HG03135 (cell line): ENCODE measurements around the gene FOSL2.

ENCODE experiments used
- ATAC-seq: cut with Tn5 transposase; IDR thresholded peaks from one replicate; pipeline ENCODE4 v1.9.1; 2021; ENCODE audit warnings: mild to moderate bottlenecking, moderate library complexity; ENCODE audit not compliant: unreplicated experiment

FOSL2 gene

DNA sequence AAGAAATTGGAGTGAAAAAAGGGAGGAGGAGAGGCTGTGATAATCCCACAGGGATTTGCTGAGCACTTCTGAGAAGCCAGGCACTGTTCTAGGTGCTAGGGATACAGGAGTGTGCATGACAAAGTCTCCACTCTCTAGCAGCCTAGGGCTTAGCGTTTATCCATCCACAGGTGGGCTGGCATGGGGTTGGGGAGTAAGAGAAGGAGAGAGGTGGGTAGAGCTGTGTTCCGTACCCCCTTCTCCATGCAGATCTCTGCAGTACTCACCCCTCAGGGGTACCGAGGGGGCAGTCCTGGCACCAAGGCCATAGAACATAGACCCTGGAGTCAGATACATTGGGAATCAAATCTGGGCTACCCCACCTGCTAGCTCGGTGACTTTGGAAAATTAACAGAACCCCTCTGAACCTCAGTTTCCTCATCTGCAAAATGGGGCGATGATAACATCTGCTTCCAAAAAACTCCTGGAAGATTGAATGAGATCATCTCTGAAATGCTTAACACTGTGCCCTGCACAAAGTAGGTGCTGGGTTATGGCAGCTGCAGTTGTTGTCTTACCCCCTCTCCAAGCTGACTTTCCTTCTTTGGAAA is 18.6 kb downstream of the FOSL2 start:
- ATAC-seq = no peak

DNA sequence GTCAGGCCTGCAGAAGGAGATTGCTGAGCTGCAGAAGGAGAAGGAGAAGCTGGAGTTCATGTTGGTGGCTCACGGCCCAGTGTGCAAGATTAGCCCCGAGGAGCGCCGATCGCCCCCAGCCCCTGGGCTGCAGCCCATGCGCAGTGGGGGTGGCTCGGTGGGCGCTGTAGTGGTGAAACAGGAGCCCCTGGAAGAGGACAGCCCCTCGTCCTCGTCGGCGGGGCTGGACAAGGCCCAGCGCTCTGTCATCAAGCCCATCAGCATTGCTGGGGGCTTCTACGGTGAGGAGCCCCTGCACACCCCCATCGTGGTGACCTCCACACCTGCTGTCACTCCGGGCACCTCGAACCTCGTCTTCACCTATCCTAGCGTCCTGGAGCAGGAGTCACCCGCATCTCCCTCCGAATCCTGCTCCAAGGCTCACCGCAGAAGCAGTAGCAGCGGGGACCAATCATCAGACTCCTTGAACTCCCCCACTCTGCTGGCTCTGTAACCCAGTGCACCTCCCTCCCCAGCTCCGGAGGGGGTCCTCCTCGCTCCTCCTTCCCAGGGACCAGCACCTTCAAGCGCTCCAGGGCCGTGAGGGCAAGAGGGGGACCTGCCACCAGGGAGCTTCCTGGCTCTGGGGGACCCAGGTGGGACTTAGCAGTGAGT is 19.4 kb downstream of the FOSL2 start:
- no peak for ATAC-seq

GRCh38 chr2:28412625-28413151 is 20.0 kb downstream of the FOSL2 start:
- ATAC-seq = no peak

DNA sequence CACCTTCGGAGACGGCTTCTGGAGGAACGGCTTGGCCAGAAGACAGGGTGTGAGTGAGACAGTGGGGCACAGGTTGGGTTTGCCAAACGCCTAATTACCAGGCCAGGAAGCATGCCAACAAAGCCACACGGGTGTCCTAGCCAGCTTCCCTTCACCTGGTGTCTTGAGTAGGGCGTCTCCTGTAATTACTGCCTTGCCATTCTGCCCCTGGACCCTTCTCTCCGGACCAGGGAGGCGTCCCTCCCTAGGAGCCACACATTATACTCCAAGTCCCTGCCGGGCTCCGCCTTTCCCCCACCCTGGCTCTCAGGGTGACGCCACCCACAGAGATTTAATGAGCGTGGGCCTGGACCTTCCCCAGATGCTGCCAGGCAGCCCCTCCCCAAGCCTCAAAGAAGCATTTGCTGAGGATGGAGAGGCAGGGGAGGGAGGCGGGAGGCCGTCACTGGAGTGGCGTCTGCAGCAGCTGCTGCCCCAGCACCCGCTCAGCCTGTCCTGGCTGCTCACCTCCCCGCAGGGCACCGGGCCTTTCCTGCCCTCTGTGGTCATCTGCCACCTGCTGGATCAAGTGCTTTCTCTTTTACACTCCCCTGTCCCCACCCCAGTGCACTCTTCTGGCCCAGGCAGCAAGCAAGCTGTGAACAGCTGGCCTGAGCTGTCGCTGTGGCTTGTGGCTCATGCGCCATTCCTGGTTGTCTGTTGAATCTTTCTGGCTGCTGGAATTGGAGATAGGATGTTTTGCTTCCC is 20.7 kb downstream of the FOSL2 start:
- ATAC-seq = no peak

DNA sequence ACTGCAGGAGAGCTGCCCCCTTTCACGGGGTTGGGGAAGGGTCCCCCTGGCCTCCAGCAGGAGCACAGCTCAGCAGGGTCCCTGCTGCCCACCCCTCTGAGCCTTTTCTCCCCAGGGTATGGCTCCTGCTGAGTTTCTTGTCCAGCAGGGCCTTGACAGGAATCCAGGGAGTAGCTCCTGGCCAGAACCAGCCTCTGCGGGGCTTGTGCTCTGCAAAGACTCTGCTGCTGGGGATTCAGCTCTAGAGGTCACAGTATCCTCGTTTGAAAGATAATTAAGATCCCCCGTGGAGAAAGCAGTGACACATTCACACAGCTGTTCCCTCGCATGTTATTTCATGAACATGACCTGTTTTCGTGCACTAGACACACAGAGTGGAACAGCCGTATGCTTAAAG is 21.2 kb downstream of the FOSL2 start:
- ATAC-seq = no peak

GRCh38 chr2:28414583-28414982 is 21.9 kb downstream of the FOSL2 start:
- no peak for ATAC-seq

DNA sequence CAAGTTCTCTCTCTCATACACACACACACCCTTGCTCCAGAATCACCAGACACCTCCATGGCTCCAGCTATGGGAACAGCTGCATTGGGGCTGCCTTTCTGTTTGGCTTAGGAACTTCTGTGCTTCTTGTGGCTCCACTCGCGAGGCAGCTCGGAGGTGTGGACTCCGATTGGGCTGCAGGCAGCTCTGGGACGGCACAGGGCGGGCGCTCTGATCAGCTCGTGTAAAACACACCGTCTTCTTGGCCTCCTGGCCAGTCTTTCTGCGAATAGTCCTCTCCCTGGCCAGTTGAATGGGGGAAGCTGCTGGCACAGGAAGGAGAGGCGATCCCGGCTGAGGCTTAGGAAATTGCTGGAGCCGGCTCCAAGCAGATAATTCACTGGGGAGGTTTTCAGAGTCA is 22.4 kb downstream of the FOSL2 start:
- no peak for ATAC-seq

GRCh38 chr2:28415715-28416114 is 23.1 kb downstream of the FOSL2 start:
- no peak for ATAC-seq

GRCh38 chr2:28419003-28419402 is 26.3 kb downstream of the FOSL2 start:
- ATAC-seq = no peak

GRCh38 chr2:28419443-28420270 is 27.0 kb downstream of the FOSL2 start:
- ATAC-seq = no peak

DNA sequence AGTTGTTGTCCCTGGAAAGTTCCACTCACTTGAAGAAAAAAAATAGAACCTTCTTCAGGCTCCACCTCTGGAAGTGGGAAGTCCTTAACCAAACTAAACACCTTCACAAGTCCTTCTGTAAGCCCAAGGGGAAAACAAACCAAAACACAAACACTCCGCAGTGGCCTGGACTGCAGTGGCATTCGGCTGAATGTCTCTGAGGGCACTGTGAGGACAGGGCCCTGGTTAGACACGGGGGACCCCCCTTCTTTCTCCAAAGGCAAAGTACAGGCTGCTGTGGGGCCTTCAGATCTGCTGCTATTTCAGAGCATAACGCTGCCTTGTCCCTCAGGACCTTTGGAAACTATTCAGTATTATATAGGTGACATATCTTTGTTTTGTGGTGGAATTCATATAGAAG is 28.1 kb downstream of the FOSL2 start:
- no peak for ATAC-seq

- no peak for ATAC-seq
Measured at GRCh38 chr2:28422908-28423741, 30.5 kb downstream of the FOSL2 start.

- ATAC-seq = no peak
Measured at GRCh38 chr2:28423856-28424605, 31.4 kb downstream of the FOSL2 start.

DNA sequence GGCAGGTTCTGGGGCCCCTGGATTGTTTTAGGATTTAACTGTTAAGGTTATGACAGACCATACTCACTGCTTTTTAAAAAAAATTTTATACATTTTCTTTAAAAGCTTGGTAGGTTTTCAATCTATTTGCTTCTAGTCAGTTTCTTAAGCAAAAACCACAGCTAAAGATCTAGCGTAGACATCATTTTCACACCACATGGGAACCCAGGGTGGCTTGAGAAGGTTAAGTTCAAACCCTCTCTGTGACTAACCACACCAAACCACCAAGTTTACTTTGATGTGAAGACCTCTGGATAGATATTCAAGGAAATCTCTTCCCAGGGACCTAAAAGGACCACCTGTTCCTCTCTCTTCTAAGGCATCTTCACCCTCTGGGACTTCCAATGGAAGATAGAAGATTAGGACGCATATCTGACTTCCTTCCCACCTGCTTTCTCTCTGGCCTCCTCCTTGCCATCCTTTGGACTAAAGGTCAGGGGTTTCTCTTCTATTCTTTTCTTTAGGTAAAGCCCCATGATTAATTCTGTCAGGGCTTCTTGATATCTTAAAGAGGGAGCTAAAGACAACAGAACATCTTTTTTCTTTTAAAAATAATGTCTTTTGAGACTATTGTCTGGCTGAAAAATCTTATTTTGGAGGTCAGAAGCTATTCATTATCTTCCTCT is 32.3 kb downstream of the FOSL2 start:
- no peak for ATAC-seq

DNA sequence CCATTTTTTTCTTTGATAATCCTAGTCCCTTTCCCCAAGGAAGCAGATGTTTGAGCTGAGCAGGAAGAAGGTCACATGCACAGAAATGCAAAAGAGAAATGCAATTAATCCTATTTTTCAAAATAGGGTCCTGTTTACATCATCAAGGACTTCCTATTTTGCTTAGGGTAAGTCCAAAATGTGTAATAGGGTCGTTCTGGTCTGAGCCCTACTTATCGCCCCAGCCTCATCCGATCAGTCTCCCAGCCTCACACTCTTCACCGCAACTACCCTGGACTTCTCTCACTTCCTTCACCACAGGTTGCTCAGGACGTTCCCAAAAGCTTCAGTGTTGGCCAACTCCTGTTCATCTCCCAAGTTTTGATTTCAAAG is 32.8 kb downstream of the FOSL2 start:
- ATAC-seq = no peak

GRCh38 chr2:28427741-28428415 is 35.2 kb downstream of the FOSL2 start:
- no peak for ATAC-seq

GRCh38 chr2:28428486-28428885 is 35.8 kb downstream of the FOSL2 start:
- no peak for ATAC-seq

DNA sequence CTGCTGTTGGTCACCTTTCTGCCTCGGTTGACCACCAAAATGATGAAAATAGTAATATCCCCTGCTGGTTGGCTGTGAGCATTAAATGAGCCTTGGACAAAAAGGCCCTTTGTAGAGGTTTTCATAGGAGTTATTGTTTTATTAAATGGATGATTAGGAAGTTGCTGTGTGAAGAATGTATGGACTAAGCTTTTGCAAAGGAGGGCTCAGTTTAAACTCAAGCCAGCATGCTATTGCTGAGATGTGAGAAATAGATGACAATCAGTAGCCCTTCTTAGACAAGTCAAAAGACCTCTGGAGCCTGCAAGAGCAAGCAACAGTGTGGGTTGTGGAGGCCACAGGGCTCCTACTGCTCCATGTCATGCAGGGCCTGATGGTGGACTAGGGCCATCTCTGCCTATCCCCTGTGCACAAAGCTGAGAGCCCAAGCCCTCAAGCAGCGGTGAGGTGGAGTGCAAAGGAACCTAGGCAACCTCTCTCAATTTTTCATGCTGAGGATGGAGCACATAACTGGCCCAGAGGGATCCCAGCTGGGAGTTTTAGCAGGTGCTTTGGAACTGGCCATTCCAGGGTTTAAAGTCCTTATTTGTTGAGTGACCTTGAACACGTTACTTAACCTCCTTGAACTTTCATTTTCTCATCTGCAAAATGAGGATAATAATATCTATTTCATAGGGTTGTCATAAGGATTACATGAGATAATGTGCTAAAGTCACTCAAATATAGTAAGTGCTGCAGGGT is 37.1 kb downstream of the FOSL2 start:
- ATAC-seq = no peak
